NCI-H1417 (cell line): ENCODE measurements around the gene DLG1.
"Not testable (repeated sequence)": the region's sequence is repeated elsewhere in the genome, so short reads cannot be mapped to it uniquely, and the experiment has no call there.

Experiments used
- DNase-seq, 3 experiments: peaks; one replicate each; lab custom pipeline; 2025; lab: John Stamatoyannopoulos, UW

The DLG1 gene

GRCh38 chr3:197103766-197104165, 194.6 kb downstream of the DLG1 start:
- DNase-seq: no peak

- DNase-seq: no peak
Measured at GRCh38 chr3:197093871-197094270, 204.5 kb downstream of the DLG1 start.

GRCh38 chr3:197088370-197088769, 210.0 kb downstream of the DLG1 start:
- DNase-seq: no peak

DNA sequence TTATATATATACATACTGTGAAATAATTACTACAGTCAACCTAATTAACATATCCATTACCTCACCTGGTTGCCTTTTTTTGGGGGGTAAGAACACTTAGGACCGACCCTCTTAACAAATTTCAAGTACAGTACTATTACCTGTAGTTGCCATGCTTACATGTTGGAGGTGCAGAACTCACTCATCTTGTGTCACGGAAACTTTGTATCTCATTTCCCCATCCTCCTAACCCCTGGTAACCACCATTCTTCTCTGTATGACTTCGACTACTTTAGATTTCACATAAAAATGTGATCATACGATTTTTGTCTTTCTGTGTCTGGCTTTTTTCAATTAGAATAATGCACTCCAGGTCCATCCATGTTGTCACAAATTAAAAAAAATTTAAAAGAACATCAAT, 213.3 kb downstream of the DLG1 start:
- DNase-seq: no peak

DNA sequence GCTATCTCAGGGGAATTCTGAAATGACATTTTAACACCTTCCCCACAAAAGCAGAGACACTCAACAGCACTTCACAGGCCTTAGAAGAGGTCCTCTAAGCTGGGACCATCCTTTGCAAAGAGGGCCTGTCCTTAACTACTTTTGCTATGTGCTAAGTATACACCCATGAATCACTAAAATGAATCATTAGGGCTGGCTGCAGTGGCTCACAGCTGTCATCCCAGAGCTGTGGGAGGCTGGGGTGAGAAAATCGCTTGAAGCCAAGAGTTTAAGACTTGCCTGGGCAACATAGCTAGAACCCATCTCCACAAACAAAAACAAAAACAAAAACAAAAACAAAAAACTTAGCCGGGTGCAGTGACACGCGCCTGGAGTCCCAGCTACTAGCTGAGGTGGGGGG, 214.9 kb downstream of the DLG1 start:
- DNase-seq: peak in 2 of 3 experiments; percentile 19 to 90

GRCh38 chr3:197082871-197083270, 215.5 kb downstream of the DLG1 start:
- no peak for DNase-seq

GRCh38 chr3:197080344-197080743, 218.1 kb downstream of the DLG1 start:
- DNase-seq: no peak

DNA sequence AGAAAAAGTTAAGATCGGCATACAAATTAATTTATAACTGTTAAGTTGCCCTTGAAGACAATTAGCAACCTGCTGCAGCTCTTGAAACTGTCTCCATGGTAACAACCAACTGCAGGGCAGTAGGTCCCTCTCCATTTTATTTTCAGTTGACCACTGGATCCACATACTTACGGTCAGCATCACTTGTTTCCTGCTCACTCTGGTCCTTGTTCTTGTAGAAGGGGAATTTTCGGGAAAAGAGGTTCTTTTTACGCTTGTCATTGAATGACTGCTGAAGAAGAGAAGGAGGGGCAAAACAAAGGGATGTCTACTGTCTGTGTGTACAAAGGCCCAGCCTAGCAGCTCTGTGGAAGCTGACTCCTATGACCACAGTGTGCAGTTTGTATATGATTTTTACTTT, 222.0 kb downstream of the DLG1 start:
- peak in 2 of 3 experiments; percentile 37 to 79 for DNase-seq

GRCh38 chr3:197068077-197068476, 230.3 kb downstream of the DLG1 start:
- DNase-seq: no peak

- no peak for DNase-seq
Measured at GRCh38 chr3:197064771-197065170, 233.6 kb downstream of the DLG1 start.

- no peak for DNase-seq
Measured at GRCh38 chr3:197062446-197062845, 236.0 kb downstream of the DLG1 start.

DNA sequence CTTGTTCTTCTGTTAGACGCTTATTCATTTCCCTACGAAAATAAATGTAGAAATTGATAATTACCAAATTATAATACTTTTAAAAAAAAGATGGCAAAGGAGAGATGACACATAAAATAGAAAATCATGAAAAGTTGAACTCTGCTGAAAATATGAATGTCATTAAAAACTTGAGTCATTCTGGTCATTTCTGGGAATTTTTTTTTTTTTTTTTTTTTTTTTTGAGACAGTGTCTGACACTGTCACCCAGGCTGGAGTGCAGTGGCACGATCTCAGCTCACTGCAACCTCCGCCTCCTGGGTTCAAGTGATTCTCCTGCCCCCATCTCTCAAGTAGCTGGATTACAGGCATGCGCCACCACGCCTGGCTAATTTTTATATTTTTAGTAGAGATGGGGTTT, 246.8 kb downstream of the DLG1 start:
- not testable (repeated sequence) for DNase-seq

DNA sequence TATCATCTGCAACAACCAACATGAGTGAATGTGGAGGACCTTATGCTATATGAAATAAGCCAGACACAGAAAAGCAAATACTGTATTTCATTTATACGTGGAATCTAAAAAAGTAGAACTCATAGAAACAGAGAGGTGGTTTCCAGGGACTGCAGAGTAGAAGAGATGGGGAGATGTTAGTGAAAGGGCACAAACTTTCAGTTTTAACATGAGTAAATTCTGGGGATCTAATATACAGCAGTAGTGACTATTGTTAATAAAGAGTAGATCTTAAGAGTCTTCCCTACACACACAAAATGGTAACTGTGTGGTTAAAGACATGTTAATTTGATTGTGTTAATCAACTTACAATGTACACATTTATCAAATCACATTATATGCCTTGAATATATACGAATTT, 247.9 kb downstream of the DLG1 start:
- no peak for DNase-seq

DNA sequence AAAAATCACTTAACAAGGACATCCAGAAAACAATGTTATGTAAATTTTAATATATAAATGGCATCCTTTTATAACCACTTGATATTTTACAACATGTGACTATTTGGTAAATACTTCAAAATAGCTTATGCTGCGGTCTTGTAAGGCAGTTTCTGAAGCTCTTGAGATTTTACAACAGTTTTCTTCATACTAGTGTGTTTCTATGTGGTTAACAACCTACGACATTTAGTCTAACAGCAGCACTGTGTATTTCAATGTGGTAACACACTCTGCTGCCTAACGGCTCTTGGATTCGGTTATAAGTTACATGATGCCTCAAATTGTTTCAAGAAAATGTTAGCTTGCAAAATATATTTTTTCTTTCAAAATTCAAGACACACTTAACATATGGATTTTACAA, 255.9 kb downstream of the DLG1 start:
- no peak for DNase-seq

- DNase-seq: no peak
Measured at GRCh38 chr3:197041875-197042488, 256.4 kb downstream of the DLG1 start.

DNA sequence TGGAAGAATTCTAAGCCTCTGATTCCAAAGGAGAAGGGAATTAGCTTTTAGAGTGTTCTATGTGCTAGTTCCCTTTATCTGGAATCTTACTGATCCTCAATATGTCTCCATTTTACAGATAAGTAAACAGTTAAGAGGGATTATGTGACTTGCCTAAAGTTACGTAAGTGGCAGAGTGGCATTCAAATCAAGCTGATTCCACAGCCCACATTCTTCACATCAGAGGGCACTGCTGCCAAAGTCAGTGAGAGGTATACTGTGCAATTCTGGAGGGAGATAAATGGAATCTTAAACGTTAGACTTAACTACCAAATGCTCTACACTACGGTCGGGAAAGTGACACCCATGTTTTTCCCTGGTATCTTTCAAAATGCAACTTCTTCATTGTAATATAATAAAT, 257.8 kb downstream of the DLG1 start:
- DNase-seq: no peak

DNA sequence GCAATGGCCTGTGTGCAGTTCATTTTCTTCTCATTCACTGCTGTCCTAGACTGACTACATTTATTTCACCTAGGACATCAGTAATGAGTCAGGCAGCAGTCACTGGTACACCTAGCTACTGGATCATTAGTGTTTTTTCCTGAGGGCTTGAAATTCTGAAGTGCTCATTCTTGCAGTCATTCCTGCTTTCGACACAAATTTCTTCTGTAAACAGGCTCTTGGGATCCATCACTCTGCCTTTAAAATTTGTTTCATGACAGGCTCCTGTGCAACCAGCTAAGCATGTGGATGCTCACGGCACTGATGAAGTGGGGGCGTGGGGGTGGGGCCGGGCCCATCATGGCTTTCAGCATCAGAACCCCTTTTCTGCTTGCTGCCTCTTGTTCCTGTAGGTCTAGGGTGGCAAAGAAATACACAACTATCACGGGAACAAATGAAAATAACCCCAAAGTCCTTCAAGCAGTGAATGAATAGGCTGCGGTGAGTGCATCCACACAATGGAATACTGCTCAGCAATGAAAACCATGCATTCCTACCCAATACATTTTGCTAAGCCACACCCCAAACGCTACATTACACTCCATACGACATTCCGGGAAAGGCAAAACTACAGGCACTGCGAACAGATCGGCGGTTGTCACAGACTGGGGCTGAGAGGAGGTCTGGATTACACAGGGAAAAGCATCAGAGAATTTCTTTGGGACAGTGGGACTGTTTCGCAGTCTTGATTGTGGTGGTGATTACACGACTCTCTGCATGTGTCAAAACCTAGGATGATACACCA, 259.5 kb downstream of the DLG1 start:
- no peak for DNase-seq

- DNase-seq: no peak
Measured at GRCh38 chr3:197035577-197035976, 262.8 kb downstream of the DLG1 start.

DNA sequence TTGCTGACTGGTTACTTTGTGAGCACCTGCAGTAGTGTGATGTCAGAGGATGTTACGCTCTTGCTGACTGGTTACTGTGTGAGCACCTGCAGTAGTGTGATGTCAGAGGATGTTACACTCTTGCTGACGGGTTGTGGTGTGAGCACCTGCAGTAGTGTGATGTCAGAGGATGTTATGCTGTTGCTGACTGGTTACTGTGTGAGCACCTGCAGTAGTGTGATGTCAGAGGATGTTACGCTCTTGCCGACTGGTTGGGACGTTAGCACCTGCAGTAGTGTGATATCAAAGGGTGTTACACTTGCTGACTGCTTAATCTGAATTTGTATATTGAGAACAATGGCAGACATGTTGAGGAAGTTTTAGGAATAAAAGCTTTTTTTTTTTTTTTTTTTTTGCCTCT, 263.6 kb downstream of the DLG1 start:
- not testable (repeated sequence) for DNase-seq

DNA sequence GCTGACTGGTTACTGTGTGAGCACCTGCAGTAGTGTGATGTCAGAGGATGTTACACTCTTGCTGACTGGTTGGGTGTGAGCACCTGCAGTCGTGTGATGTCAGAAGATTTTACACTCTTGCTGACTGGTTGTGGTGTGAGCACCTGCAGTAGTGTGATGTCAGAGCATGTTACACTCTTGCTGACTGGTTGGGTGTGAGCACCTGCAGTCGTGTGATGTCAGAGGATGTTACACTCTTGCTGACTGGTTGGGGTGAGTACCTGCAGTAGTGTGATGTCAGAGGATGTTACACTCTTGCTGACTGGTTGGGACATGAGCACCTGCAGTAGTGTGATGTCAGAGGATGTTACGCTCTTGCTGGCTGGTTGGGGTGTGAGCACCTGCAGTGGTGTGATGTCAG, 264.6 kb downstream of the DLG1 start:
- DNase-seq: not testable (repeated sequence)

GRCh38 chr3:197031315-197032285, 266.8 kb downstream of the DLG1 start:
- DNase-seq: no peak
